Sigmoid colon (tissue), 7 donors: ENCODE results near the gene LITAFD. TPM values are rescaled to one million over a fixed set of nuclear protein-coding genes. Genes with fewer than 3 reads are reported as not detected.

Experiments used
- DNase-seq: peaks from one replicate; pipeline ENCODE4 v3.0.0-alpha.2; 2019
- H3K27ac ChIP-seq, 4 donors: fragments of 200-600 bp; sonication (generic); one replicate each; pipeline ENCODE4 v1.5.1; 2016 to 2019; ENCODE audit warnings: mild to moderate bottlenecking in 1 of 4
- H3K27me3 ChIP-seq, 3 donors: fragments of 200-600 bp; sonication (generic); one replicate each; pipeline ENCODE4 v1.5.1; 2019; ENCODE audit warnings: mild to moderate bottlenecking in 1 of 3
- H3K36me3 ChIP-seq, 4 donors: fragments of 200-600 bp; sonication (generic); one replicate each; pipeline ENCODE4 v1.5.1; 2016 to 2019
- H3K4me1 ChIP-seq, 4 donors: fragments of 200-600 bp; sonication (generic); one replicate each; pipeline ENCODE4 v1.5.1; 2017 to 2019
- H3K4me3 ChIP-seq, 4 donors: fragments of 200-600 bp; sonication (generic); one replicate each; pipeline ENCODE4 v1.5.1; 2017 to 2019; ENCODE audit warnings: mild to moderate bottlenecking in 2 of 4, moderate library complexity in 1 of 4
- H3K9me3 ChIP-seq, 4 donors: fragments of 200-600 bp in 3 of 4; sonication (generic) in 3 of 4; one replicate each; pipeline versions ENCODE4 v1.5.1 to v1.6.1; 2013 to 2019
- CTCF ChIP-seq, 4 experiments: fragments of 450-650 bp in 3 of 4; fragments of 200-600 bp in 1 of 4; IDR thresholded peaks; one replicate each; pipeline ENCODE4 v1.5.1; 2016 to 2019; ENCODE audit warnings: antibody characterized with exemption in 4 of 4, mild to moderate bottlenecking in 3 of 4, moderate library complexity in 2 of 4
- EP300 ChIP-seq, 4 donors: sonication (generic); formaldehyde crosslinking; IDR thresholded peaks; one replicate each; pipeline ENCODE4 v1.6.1; 2017; ENCODE audit warnings: antibody characterized with exemption in 4 of 4
- POLR2A ChIP-seq, 2 donors: fragments of 450-650 bp; IDR thresholded peaks; one replicate each; pipeline ENCODE4 v1.6.1; 2016; ENCODE audit warnings: antibody characterized with exemption in 2 of 2, mild to moderate bottlenecking in 2 of 2, moderate library complexity in 2 of 2
- POLR2AphosphoS5 ChIP-seq, 4 donors: sonication (generic); formaldehyde crosslinking; IDR thresholded peaks; one replicate each; pipeline ENCODE4 v1.6.1; 2017; ENCODE audit warnings: antibody characterized with exemption in 4 of 4
- WGBS, 2 donors: extraction: QIAGEN DNeasy Blood & Tissue Kit; methylation state at CpG; one replicate each; pipeline ENCODE4 v1.1.7; 2013; 5-methylcytosine and 5-hydroxymethylcytosine counted together
- intact Hi-C: fragments of 100-400 bp; cut with DNase I; formaldehyde crosslinking; loops from one replicate; pipeline ENCODE4 v1.15.1; 2023
- polyA plus RNA-seq, 3 donors: library from polyadenylated mRNA; stranded (reverse); fragments of 200-250 nt; gene quantifications; one replicate each; pipeline ENCODE4 v1.2.3, GENCODE V29; 2013
- total RNA-seq, 4 donors: library from RNA; depleted of rRNA; stranded (reverse); fragments of >200 nt; gene quantifications; one replicate each; pipeline ENCODE4 v1.1.0, GENCODE V29; 2016
- donor health status: healthy with polysubstance abuse.
- donor health status: Bipolar disorder and iron deficiency.
- donor health status: healthy.

LITAFD gene
- total and polyA plus RNA-seq, 7 donors: not detected

- peaks cover 0 to 11% (median 3%) of the 10 kb centered on the region in 4 donors for H3K36me3 ChIP-seq
- intact Hi-C loops: no loop called here
- peaks cover 0 to 34% (median 32%) of the 10 kb centered on the region in 4 donors for H3K4me1 ChIP-seq
- H3K27me3 ChIP-seq: peaks cover 0 to 8% (median 0%) of the 10 kb centered on the region in 3 donors
- H3K9me3 ChIP-seq: no peaks in the 10 kb centered on the region
- WGBS, 2 donors: 75 to 83% methylated on average over 14 of the region's 14 CpGs
- DNase-seq: peak; percentile 84
- H3K4me3 ChIP-seq: no peak overlapping the region
- TF ChIP-seq POLR2AphosphoS5 (IDR thresholded peaks at IDR 0.05) (no peak), CTCF (IDR thresholded peaks at IDR 0.05) (no peak), EP300 (IDR thresholded peaks at IDR 0.05) (no peak), POLR2A (IDR thresholded peaks at IDR 0.05) (no peak)
- H3K27ac ChIP-seq: peak overlapping the region; percentile 58 to 74 (median 60)
Measured at GRCh38 chr16:8861563-8862308, 20.4 kb upstream of the LITAFD start.

- TF ChIP-seq CTCF (IDR thresholded peaks at IDR 0.05) (no peak), POLR2A (IDR thresholded peaks at IDR 0.05) (no peak), EP300 (IDR thresholded peaks at IDR 0.05) (no peak), POLR2AphosphoS5 (IDR thresholded peaks at IDR 0.05) (no peak)
- intact Hi-C loops: no loop called here
- no peak for DNase-seq
- WGBS, 2 donors: 76 to 84% methylated on average over 14 of the region's 14 CpGs
- no peak overlapping the region for H3K4me3 ChIP-seq
- peaks cover 0 to 42% (median 40%) of the 10 kb centered on the region in 4 donors for H3K4me1 ChIP-seq
- H3K27ac ChIP-seq: peak overlapping the region in 3 of 4 donors; percentile 0 to 74 (median 18)
- no peaks in the 10 kb centered on the region for H3K9me3 ChIP-seq
- H3K36me3 ChIP-seq: peaks cover 0 to 11% (median 3%) of the 10 kb centered on the region in 4 donors
- H3K27me3 ChIP-seq: peaks cover 0 to 15% (median 0%) of the 10 kb centered on the region in 3 donors
Measured at GRCh38 chr16:8862309-8863130, 19.6 kb upstream of the LITAFD start.

DNA sequence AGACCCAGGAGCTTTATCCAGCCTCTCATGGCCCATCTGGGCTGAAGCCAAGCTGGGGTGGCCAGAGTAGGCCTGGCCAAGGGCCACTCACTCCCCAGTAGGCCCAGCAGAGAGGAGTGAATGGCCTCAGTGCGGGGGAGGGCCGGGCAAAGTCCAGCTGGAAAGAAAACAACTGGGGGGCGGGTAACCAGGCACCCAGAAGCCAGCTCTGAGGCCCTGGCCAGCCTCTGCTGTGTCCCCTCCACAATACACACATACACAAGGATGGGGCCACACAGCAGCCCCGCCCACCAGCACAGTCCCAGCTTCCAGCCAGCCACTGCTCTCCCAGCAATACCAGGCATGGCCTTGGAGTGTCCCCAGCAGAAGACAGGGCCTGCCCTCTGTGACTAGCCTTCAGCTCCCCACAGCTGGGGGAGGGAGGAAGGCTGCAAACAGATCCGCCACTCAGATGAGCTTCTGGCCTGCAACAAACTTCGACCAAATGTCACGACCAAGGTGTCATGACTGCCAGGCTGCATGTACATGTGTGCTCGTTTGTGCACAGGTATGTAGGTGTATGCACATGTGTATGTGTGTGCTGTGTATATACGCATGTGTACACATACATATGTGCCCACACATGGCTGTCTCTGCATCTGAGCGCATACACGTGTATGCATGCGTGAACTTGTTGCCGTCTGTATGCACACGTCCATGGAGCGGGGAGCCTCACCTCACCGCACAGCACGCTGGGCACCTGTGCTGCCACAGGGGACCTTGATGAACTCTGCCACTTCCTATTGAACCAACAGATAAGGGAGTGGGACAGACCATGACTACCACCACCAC is 18.3 kb upstream of the LITAFD start:
- intact Hi-C loops: no loop called here
- H3K4me1 ChIP-seq: peaks cover 0 to 51% (median 46%) of the 10 kb centered on the region in 4 donors
- H3K27ac ChIP-seq: peak overlapping the region; percentile 1 to 74 (median 22)
- DNase-seq: no peak
- peaks cover 0 to 2% (median 0%) of the 10 kb centered on the region in 4 donors for H3K36me3 ChIP-seq
- no peaks in the 10 kb centered on the region for H3K9me3 ChIP-seq
- no peak for TF ChIP-seq CTCF (IDR thresholded peaks at IDR 0.05)
- no peak for TF ChIP-seq POLR2A (IDR thresholded peaks at IDR 0.05)
- TF ChIP-seq EP300 (IDR thresholded peaks at IDR 0.05): no peak
- no peak for TF ChIP-seq POLR2AphosphoS5 (IDR thresholded peaks at IDR 0.05)
- 31 to 70% methylated on average over 17 of the region's 17 CpGs for WGBS, 2 donors
- no peak overlapping the region for H3K4me3 ChIP-seq
- H3K27me3 ChIP-seq: peaks cover 0 to 15% (median 0%) of the 10 kb centered on the region in 3 donors

- Histone ChIP-seq H3K4me3 (no peak overlapping the region), H3K4me1 (peaks cover 0 to 57% (median 50%) of the 10 kb centered on the region in 4 donors), H3K27ac (peak overlapping the region in 2 of 4 donors; percentile 23 to 25), H3K27me3 (peaks cover 0 to 15% (median 0%) of the 10 kb centered on the region in 3 donors), H3K36me3 (no peaks in the 10 kb centered on the region), H3K9me3 (no peaks in the 10 kb centered on the region)
- TF ChIP-seq EP300 (IDR thresholded peaks at IDR 0.05): no peak
- TF ChIP-seq CTCF (IDR thresholded peaks at IDR 0.05): no peak
- TF ChIP-seq POLR2A (IDR thresholded peaks at IDR 0.05): no peak
- no peak for TF ChIP-seq POLR2AphosphoS5 (IDR thresholded peaks at IDR 0.05)
- no peak for DNase-seq
- WGBS, 2 donors: 42 to 63% methylated on average over 13 of the region's 13 CpGs
- intact Hi-C loops: loop anchor here (5.0 kb wide), 2 partner anchors 67 to 192 kb away; partner anchors contain the start of genes ABAT, PMM2 and TMEM186
Measured at GRCh38 chr16:8864480-8865110, 17.6 kb upstream of the LITAFD start.
